ENCODE data around the gene C5orf15. TPM values are rescaled to one million over a fixed set of nuclear protein-coding genes. Genes with fewer than 3 reads are reported as not detected.
A peak's percentile ranks its signal among the peaks of the same experiment; 100 is the strongest.

Gene C5orf15
- total and polyA plus RNA-seq, 9 of the 15 experiments (the other 6 are each of a cell fraction or from before 2014, with no cell fraction given) = 23.3 to 50.7 (median 35.5) TPM

DNA sequence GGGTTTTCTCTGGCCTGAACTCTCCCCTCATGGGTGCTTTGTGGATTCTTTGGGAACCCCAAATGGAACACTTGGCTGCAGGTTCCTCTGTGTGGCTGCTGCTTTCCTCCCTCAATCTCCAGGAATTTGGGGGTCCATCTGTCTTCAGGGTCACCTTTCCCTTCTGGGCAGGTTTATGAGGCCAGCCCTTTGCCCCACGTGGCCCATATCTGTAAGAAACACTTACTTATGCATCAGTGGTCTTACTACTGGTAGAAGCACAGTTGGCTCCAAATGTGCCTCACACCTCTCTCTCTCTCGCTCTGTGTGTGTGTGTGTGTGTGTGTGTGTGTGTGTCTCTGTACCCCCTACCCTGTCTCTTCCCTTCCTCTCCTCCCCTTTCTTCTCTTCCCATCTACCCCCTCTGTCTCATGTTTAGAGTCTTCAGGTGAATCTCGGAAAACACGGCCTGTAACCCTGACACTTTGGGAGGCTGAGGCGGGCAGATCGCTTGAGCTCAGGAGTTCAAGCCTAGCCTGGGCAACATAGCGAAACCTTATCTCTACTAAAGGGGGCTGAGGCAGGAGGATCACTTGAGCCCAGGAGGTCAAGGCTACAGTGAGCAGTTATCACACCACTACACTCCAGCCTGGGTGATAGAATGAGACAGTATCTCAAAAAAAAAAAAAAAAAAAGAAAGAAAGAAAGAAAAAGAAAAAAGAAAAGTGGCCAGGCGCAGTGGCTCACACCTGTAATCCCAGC lies 26.8 kb downstream of the C5orf15 start (continued):
- TF ChIP-seq, protein P1, sequence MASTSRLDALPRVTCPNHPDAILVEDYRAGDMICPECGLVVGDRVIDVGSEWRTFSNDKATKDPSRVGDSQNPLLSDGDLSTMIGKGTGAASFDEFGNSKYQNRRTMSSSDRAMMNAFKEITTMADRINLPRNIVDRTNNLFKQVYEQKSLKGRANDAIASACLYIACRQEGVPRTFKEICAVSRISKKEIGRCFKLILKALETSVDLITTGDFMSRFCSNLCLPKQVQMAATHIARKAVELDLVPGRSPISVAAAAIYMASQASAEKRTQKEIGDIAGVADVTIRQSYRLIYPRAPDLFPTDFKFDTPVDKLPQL (IDR thresholded peaks at IDR 0.05; ENCODE audit: extremely low read depth, insufficient read length) = no peak
- TF ChIP-seq ZNF583 (CRISPR knock-in tag; IDR thresholded peaks at IDR 0.05) (0 out of 2 replicates have a peak, but pooled peaks have one; percentile 45), BRF1 (IDR thresholded peaks at IDR 0.05; ENCODE audit: borderline replicate concordance, extremely low read depth, insufficient read length) (no peak), HDAC2 (IDR thresholded peaks at IDR 0.05) (no peak), BACH1 (tag; IDR thresholded peaks at IDR 0.05) (no peak), MBD2 (IDR thresholded peaks at IDR 0.05; ENCODE audit: borderline replicate concordance, low read depth) (no peak), HNRNPLL (IDR thresholded peaks at IDR 0.05; ENCODE audit: low read depth, low read length, poor library complexity, severe bottlenecking) (no peak), MCM7 (IDR thresholded peaks at IDR 0.05) (no peak), NFE2 (IDR thresholded peaks at IDR 0.05; ENCODE audit: low read depth) (no peak), U2AF2 (optimal IDR thresholded peaks at IDR 0.05; ENCODE audit: low read depth, low read length) (no peak), CHD1 (IDR thresholded peaks at IDR 0.05; ENCODE audit: low read length) (no peak), MTA3 (IDR thresholded peaks at IDR 0.05; ENCODE audit: borderline replicate concordance) (no peak), PRMT5 (CRISPR knock-in tag; IDR thresholded peaks at IDR 0.05) (no peak), FOXP1 (CRISPR knock-in tag; IDR thresholded peaks at IDR 0.05) (no peak), HDAC3 (IDR thresholded peaks at IDR 0.05; ENCODE audit: borderline replicate concordance, partially characterized antibody) (no peak), ZNF79 (CRISPR knock-in tag; IDR thresholded peaks at IDR 0.05; ENCODE audit: low read depth) (no peak), SMC3 (conservative IDR thresholded peaks at IDR 0.05; ENCODE audit: insufficient read depth, low read depth, low read length) (no peak)
- TF ChIP-seq, protein P2, sequence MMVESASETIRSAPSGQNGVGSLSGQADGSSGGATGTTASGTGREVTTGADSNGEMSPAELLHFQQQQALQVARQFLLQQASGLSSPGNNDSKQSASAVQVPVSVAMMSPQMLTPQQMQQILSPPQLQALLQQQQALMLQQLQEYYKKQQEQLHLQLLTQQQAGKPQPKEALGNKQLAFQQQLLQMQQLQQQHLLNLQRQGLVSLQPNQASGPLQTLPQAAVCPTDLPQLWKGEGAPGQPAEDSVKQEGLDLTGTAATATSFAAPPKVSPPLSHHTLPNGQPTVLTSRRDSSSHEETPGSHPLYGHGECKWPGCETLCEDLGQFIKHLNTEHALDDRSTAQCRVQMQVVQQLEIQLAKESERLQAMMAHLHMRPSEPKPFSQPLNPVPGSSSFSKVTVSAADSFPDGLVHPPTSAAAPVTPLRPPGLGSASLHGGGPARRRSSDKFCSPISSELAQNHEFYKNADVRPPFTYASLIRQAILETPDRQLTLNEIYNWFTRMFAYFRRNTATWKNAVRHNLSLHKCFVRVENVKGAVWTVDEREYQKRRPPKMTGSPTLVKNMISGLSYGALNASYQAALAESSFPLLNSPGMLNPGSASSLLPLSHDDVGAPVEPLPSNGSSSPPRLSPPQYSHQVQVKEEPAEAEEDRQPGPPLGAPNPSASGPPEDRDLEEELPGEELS (CRISPR knock-in tag; IDR thresholded peaks at IDR 0.05; ENCODE audit: borderline replicate concordance) = no peak
- TF ChIP-seq, protein P3, sequence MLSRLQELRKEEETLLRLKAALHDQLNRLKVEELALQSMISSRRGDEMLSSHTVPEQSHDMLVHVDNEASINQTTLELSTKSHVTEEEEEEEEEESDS (CRISPR knock-in tag; IDR thresholded peaks at IDR 0.05) = no peak
- TF ChIP-seq, protein P4, sequence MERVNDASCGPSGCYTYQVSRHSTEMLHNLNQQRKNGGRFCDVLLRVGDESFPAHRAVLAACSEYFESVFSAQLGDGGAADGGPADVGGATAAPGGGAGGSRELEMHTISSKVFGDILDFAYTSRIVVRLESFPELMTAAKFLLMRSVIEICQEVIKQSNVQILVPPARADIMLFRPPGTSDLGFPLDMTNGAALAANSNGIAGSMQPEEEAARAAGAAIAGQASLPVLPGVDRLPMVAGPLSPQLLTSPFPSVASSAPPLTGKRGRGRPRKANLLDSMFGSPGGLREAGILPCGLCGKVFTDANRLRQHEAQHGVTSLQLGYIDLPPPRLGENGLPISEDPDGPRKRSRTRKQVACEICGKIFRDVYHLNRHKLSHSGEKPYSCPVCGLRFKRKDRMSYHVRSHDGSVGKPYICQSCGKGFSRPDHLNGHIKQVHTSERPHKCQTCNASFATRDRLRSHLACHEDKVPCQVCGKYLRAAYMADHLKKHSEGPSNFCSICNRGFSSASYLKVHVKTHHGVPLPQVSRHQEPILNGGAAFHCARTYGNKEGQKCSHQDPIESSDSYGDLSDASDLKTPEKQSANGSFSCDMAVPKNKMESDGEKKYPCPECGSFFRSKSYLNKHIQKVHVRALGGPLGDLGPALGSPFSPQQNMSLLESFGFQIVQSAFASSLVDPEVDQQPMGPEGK (CRISPR knock-in tag; IDR thresholded peaks at IDR 0.05; ENCODE audit: borderline replicate concordance) = no peak
- TF ChIP-seq, protein P5, sequence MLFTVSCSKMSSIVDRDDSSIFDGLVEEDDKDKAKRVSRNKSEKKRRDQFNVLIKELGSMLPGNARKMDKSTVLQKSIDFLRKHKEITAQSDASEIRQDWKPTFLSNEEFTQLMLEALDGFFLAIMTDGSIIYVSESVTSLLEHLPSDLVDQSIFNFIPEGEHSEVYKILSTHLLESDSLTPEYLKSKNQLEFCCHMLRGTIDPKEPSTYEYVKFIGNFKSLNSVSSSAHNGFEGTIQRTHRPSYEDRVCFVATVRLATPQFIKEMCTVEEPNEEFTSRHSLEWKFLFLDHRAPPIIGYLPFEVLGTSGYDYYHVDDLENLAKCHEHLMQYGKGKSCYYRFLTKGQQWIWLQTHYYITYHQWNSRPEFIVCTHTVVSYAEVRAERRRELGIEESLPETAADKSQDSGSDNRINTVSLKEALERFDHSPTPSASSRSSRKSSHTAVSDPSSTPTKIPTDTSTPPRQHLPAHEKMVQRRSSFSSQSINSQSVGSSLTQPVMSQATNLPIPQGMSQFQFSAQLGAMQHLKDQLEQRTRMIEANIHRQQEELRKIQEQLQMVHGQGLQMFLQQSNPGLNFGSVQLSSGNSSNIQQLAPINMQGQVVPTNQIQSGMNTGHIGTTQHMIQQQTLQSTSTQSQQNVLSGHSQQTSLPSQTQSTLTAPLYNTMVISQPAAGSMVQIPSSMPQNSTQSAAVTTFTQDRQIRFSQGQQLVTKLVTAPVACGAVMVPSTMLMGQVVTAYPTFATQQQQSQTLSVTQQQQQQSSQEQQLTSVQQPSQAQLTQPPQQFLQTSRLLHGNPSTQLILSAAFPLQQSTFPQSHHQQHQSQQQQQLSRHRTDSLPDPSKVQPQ (CRISPR knock-in tag; IDR thresholded peaks at IDR 0.05; ENCODE audit: borderline replicate concordance) = no peak

Data from K562 (cell line).